Measurements from ENCODE around the gene TTLL10. TPM values are rescaled to one million over a fixed set of nuclear protein-coding genes. Genes with fewer than 3 reads are reported as not detected.
A peak's percentile ranks its signal among the peaks of the same experiment; 100 is the strongest.
"Not testable (repeated sequence)": the region's sequence is repeated elsewhere in the genome, so short reads cannot be mapped to it uniquely, and the experiment has no call there.

TTLL10 gene
- total RNA-seq, 1 experiment from 2014 or later = 0.29 TPM

DNA sequence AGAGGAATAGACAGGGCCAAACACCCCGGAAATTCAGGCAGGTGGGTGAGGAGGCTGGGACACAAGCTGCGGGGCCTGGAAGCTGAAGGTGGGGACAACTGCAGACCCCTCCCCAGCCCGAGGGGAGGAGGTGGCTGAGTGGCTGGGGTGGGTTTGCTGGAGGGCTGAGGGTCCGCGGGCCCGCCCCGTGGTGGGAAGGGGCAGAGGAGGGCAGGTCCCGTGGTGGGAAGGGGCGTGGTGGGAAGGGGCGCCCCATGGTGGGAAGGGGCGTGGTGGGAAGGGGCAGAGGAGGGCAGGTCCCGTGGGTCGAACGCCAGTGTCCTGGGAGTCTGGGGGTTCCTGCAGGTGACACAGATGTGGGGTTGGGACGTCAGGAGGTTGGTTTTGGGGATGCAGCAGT, 24.3 kb upstream of the TTLL10 start:
- ChIA-PET CTCF (no interaction called here), POLR2A (no interaction called here)
- TF ChIP-seq CTCF (IDR thresholded peaks at IDR 0.05; ENCODE audit: insufficient read depth in 1 of 2, low read depth in 1 of 2, low read length in 1 of 2, severe bottlenecking in 1 of 2, unreplicated experiment in 1 of 2) = no peak
- no peak overlapping the region for H3K4me3 Mint-ChIP-seq (ENCODE audit: unreplicated experiment)
- BruUV-seq (replicated peaks) = no TSS peak
- intact Hi-C loops (cut with micrococcal nuclease; ENCODE audit: unreplicated experiment) = no loop called here
- DNase-seq = no peak
- H3K36me3 ChIP-seq (ENCODE audit: control insufficient read depth, insufficient read depth, low read length) = no peaks in the 10 kb centered on the region
- no peak overlapping the region for H3K27ac Mint-ChIP-seq (ENCODE audit: unreplicated experiment)
- H3K4me1 Mint-ChIP-seq (ENCODE audit: low read depth, unreplicated experiment) = no peaks in the 10 kb centered on the region
- no peaks in the 10 kb centered on the region for H3K27me3 ChIP-seq (replicated peaks; ENCODE audit: control insufficient read depth, insufficient read depth, low read length)
- no peaks in the 10 kb centered on the region; the same call in 1 of the 2 replicates for H3K4me1 ChIP-seq
- H3K9me3 Mint-ChIP-seq (ENCODE audit: unreplicated experiment) = peaks cover 24% of the 10 kb centered on the region
- H3K9me3 ChIP-seq = no peaks in the 10 kb centered on the region
- no peaks in the 10 kb centered on the region for H3K27me3 Mint-ChIP-seq (ENCODE audit: insufficient read depth, unreplicated experiment)
- H3K36me3 Mint-ChIP-seq (ENCODE audit: insufficient read depth, unreplicated experiment) = peaks cover 11% of the 10 kb centered on the region
- no peak overlapping the region for H3K4me3 ChIP-seq (ENCODE audit: low read depth, low read length)

GRCh38 chr1:1150100-1150499, 23.6 kb upstream of the TTLL10 start:
- Histone ChIP-seq H3K4me3 (ENCODE audit: low read depth, low read length) (no peak overlapping the region), H3K4me1 (no peaks in the 10 kb centered on the region), H3K36me3 (ENCODE audit: control insufficient read depth, insufficient read depth, low read length) (no peaks in the 10 kb centered on the region), H3K9me3 (no peaks in the 10 kb centered on the region), H3K27me3 (replicated peaks; ENCODE audit: control insufficient read depth, insufficient read depth, low read length) (no peaks in the 10 kb centered on the region)
- no peaks in the 10 kb centered on the region for H3K4me1 Mint-ChIP-seq (ENCODE audit: low read depth, unreplicated experiment)
- ChIA-PET POLR2A (no interaction called here), CTCF (no interaction called here)
- no peak overlapping the region for H3K27ac Mint-ChIP-seq (ENCODE audit: unreplicated experiment)
- H3K4me3 Mint-ChIP-seq (ENCODE audit: unreplicated experiment) = no peak overlapping the region
- H3K27me3 Mint-ChIP-seq (ENCODE audit: insufficient read depth, unreplicated experiment) = no peaks in the 10 kb centered on the region
- H3K36me3 Mint-ChIP-seq (ENCODE audit: insufficient read depth, unreplicated experiment) = peaks cover 11% of the 10 kb centered on the region
- TF ChIP-seq CTCF (IDR thresholded peaks at IDR 0.05; ENCODE audit: insufficient read depth in 1 of 2, low read depth in 1 of 2, low read length in 1 of 2, severe bottlenecking in 1 of 2, unreplicated experiment in 1 of 2) = no peak
- no TSS peak for BruUV-seq (replicated peaks)
- no peak for DNase-seq
- peaks cover 25% of the 10 kb centered on the region for H3K9me3 Mint-ChIP-seq (ENCODE audit: unreplicated experiment)
- intact Hi-C loops (cut with micrococcal nuclease; ENCODE audit: unreplicated experiment) = no loop called here

DNA sequence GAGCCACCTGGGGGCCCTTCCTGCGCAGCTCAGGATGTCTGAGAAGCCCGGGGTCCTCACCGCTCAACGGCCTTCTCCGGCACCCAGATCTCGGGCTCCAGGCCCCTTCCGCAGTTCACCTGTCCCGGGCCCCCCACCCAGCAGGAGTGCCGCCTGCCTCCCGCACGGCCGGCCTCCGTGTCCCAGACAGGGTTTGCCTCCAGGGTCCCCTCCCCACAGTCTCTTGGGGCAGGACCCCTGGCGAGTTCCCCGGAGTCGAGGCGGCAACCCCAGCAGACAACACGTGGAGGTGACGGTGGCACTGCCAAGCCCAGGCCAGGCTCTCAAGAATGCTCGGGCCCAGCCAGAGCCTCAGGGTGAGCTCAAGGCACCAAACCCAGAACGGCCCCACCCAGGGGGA, 22.4 kb upstream of the TTLL10 start:
- Mint-ChIP-seq H3K27ac (ENCODE audit: unreplicated experiment) (no peak overlapping the region), H3K4me1 (ENCODE audit: low read depth, unreplicated experiment) (no peaks in the 10 kb centered on the region), H3K4me3 (ENCODE audit: unreplicated experiment) (no peak overlapping the region), H3K27me3 (ENCODE audit: insufficient read depth, unreplicated experiment) (no peaks in the 10 kb centered on the region), H3K9me3 (ENCODE audit: unreplicated experiment) (peaks cover 25% of the 10 kb centered on the region), H3K36me3 (ENCODE audit: insufficient read depth, unreplicated experiment) (peaks cover 11% of the 10 kb centered on the region)
- TF ChIP-seq CTCF (IDR thresholded peaks at IDR 0.05; ENCODE audit: insufficient read depth in 1 of 2, low read depth in 1 of 2, low read length in 1 of 2, severe bottlenecking in 1 of 2, unreplicated experiment in 1 of 2) = no peak
- BruUV-seq (replicated peaks) = no TSS peak
- Histone ChIP-seq H3K9me3 (no peaks in the 10 kb centered on the region), H3K27me3 (replicated peaks; ENCODE audit: control insufficient read depth, insufficient read depth, low read length) (no peaks in the 10 kb centered on the region), H3K36me3 (ENCODE audit: control insufficient read depth, insufficient read depth, low read length) (no peaks in the 10 kb centered on the region), H3K4me3 (ENCODE audit: low read depth, low read length) (no peak overlapping the region), H3K4me1 (no peaks in the 10 kb centered on the region)
- ChIA-PET CTCF (no interaction called here), POLR2A (interaction anchor here (1.1 kb wide), 1 partner anchor 11 kb away, joined by 5 read pairs; no protein-coding TSS in a partner anchor)
- intact Hi-C loops (cut with micrococcal nuclease; ENCODE audit: unreplicated experiment) = no loop called here
- DNase-seq = no peak

DNA sequence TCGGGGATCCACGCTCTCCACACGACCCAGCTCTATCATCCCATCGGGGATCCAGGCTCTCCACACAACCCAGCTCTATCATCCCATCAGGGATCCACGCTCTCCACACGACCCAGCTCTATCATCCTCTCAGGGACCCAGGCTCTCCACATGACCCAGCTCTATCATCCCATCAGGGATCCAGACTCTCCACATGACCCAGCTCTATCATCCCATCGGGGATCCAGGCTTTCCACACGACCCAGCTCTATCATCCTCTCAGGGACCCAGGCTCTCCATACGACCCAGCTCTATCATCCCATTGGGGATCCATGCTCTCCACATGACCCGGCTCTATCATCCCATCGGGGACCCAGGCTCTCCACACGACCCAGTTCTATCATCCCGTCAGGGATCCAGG, 21.2 kb upstream of the TTLL10 start:
- H3K4me1 Mint-ChIP-seq (ENCODE audit: low read depth, unreplicated experiment); H3K27me3 ChIP-seq (replicated peaks; ENCODE audit: control insufficient read depth, insufficient read depth, low read length); intact Hi-C loops (cut with micrococcal nuclease; ENCODE audit: unreplicated experiment); BruUV-seq (replicated peaks); H3K36me3 ChIP-seq (ENCODE audit: control insufficient read depth, insufficient read depth, low read length); H3K4me3 Mint-ChIP-seq (ENCODE audit: unreplicated experiment); H3K4me3 ChIP-seq (ENCODE audit: low read depth, low read length); DNase-seq; CTCF ChIA-PET; POLR2A ChIA-PET; H3K9me3 ChIP-seq; H3K4me1 ChIP-seq; H3K27me3 Mint-ChIP-seq (ENCODE audit: insufficient read depth, unreplicated experiment): not testable (repeated sequence)
- peaks cover 11% of the 10 kb centered on the region for H3K36me3 Mint-ChIP-seq (ENCODE audit: insufficient read depth, unreplicated experiment)
- H3K27ac Mint-ChIP-seq (ENCODE audit: unreplicated experiment) = peak overlapping the region; percentile 10
- peaks cover 25% of the 10 kb centered on the region for H3K9me3 Mint-ChIP-seq (ENCODE audit: unreplicated experiment)

DNA sequence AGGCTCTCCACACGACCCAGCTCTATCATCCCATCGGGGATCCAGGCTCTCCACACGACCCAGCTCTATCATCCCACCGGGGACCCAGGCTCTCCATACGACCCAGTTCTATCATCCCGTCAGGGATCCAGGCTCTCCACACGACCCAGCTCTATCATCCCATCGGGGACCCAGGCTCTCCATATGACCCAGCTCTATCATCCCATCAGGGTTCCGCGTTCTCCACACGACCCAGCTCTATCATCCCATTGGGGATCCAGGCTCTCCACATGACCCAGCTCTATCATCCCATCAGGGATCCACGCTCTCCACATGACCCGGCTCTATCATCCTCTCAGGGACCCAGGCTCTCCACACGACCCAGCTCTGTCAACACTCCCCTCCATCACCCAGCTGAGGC, 20.5 kb upstream of the TTLL10 start:
- POLR2A ChIA-PET = interaction anchor here (0.6 to 0.7 kb wide), 2 partner anchors 10 to 120 kb away, joined by 3 to 6 read pairs; partner anchors contain the start of gene UBE2J2
- H3K27me3 ChIP-seq (replicated peaks; ENCODE audit: control insufficient read depth, insufficient read depth, low read length); H3K9me3 ChIP-seq; H3K4me1 ChIP-seq; DNase-seq; CTCF ChIA-PET; H3K27me3 Mint-ChIP-seq (ENCODE audit: insufficient read depth, unreplicated experiment); H3K4me3 Mint-ChIP-seq (ENCODE audit: unreplicated experiment); H3K4me1 Mint-ChIP-seq (ENCODE audit: low read depth, unreplicated experiment); H3K4me3 ChIP-seq (ENCODE audit: low read depth, low read length); H3K36me3 ChIP-seq (ENCODE audit: control insufficient read depth, insufficient read depth, low read length); intact Hi-C loops (cut with micrococcal nuclease; ENCODE audit: unreplicated experiment); BruUV-seq (replicated peaks): not testable (repeated sequence)
- Mint-ChIP-seq H3K27ac (ENCODE audit: unreplicated experiment) (peak overlapping the region; percentile 27), H3K9me3 (ENCODE audit: unreplicated experiment) (peaks cover 25% of the 10 kb centered on the region), H3K36me3 (ENCODE audit: insufficient read depth, unreplicated experiment) (peaks cover 11% of the 10 kb centered on the region)

Measured in Caco-2 (cell line).